GM21786 (cell line): ENCODE data around the gene TMED9.
"Not testable (repeated sequence)": the region's sequence is repeated elsewhere in the genome, so short reads cannot be mapped to it uniquely, and the experiment has no call there.

Experiments used
- ATAC-seq: cut with Tn5 transposase; IDR thresholded peaks from one replicate; pipeline ENCODE4 v1.9.1; 2021; ENCODE audit not compliant: unreplicated experiment

Gene TMED9

GRCh38 chr5:177592010-177592834 lies at the start of gene TMED9:
TSS of gene TMED9 (plus strand) at chr5:177592203. CDS start at chr5:177592215, 12 bp downstream.
- ATAC-seq, result peak; percentile 96

- ATAC-seq, result no peak
Observed at GRCh38 chr5:177542816-177543465, 49.1 kb upstream of the TMED9 start.

- no peak for ATAC-seq
Observed at GRCh38 chr5:177545487-177546257, 46.3 kb upstream of the TMED9 start.

GRCh38 chr5:177546258-177546741 lies 45.7 kb upstream of the TMED9 start:
- ATAC-seq, result no peak

- ATAC-seq, result no peak
Observed at GRCh38 chr5:177547736-177548135, 44.3 kb upstream of the TMED9 start.

GRCh38 chr5:177548495-177548894 lies 43.5 kb upstream of the TMED9 start:
- ATAC-seq, result no peak

GRCh38 chr5:177550122-177550521 lies 41.9 kb upstream of the TMED9 start:
- no peak for ATAC-seq

- no peak for ATAC-seq
Observed at GRCh38 chr5:177552839-177553455, 39.1 kb upstream of the TMED9 start.

GRCh38 chr5:177553671-177554429 lies 38.2 kb upstream of the TMED9 start:
- peak; percentile 39 for ATAC-seq

GRCh38 chr5:177554474-177555111 lies 37.4 kb upstream of the TMED9 start, which contains the start of gene FAM193B:
TSS of gene FAM193B (minus strand) at chr5:177554563. CDS start at chr5:177554458, 105 bp downstream.
- peak; percentile 83 for ATAC-seq

- ATAC-seq, result no peak
Observed at GRCh38 chr5:177555228-177555627, 36.8 kb upstream of the TMED9 start.

GRCh38 chr5:177555665-177556064 lies 36.3 kb upstream of the TMED9 start:
- ATAC-seq, result no peak

- no peak for ATAC-seq
Observed at GRCh38 chr5:177557041-177557647, 34.9 kb upstream of the TMED9 start.

GRCh38 chr5:177557796-177558195 lies 34.2 kb upstream of the TMED9 start:
- no peak for ATAC-seq

- ATAC-seq, result not testable (repeated sequence)
Observed at GRCh38 chr5:177559446-177559941, 32.5 kb upstream of the TMED9 start.

- ATAC-seq, result no peak
Observed at GRCh38 chr5:177565046-177565445, 27.0 kb upstream of the TMED9 start.

GRCh38 chr5:177568326-177568725 lies 23.7 kb upstream of the TMED9 start:
- ATAC-seq, result no peak

- no peak for ATAC-seq
Observed at GRCh38 chr5:177569894-177570293, 22.1 kb upstream of the TMED9 start.

GRCh38 chr5:177575488-177575887 lies 16.5 kb upstream of the TMED9 start:
- ATAC-seq, result no peak
